Ureter (tissue), 1 donor: ENCODE results near the gene LAMA5. TPM values are rescaled to one million over a fixed set of nuclear protein-coding genes. Genes with fewer than 3 reads are reported as not detected.

Experiments used
- DNase-seq: peaks from one replicate; pipeline ENCODE4 v3.0.0-alpha.2; 2020; ENCODE audit warnings: low spot score
- total RNA-seq: library from RNA; stranded (reverse); gene quantifications from one replicate; pipeline ENCODE4 v1.2.4, GENCODE V29; 2023
- donor health status: DM: yes; HTN: yes; CAD: no.

The LAMA5 gene
- total RNA-seq, 1 donor from 2014 or later, result 433 TPM

DNA sequence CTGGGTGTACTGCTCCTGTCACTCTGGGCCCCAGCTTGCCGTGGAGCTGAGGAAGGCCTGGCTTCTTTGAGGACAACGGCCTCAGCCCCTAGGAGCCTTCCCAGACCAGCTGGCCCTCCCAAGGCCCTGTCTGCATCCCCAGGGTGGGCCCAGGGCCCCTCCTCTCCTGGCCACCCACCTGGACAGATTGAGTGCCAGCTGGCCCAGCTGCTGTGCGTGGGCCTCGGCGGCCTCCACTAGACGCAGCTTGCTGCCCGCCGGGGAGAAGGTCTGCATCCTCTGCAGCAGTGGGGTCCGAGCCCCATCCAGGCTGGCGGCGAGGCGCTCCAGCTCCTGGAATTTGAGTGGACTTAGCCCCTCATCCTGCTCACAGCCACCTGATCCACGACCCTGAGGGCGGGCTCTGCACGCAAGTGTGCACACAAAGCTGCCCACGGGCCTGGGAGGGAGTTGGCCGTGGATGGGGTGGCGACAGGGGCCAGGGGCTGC lies 49.9 kb downstream of the LAMA5 start:
- DNase-seq, result no peak

DNA sequence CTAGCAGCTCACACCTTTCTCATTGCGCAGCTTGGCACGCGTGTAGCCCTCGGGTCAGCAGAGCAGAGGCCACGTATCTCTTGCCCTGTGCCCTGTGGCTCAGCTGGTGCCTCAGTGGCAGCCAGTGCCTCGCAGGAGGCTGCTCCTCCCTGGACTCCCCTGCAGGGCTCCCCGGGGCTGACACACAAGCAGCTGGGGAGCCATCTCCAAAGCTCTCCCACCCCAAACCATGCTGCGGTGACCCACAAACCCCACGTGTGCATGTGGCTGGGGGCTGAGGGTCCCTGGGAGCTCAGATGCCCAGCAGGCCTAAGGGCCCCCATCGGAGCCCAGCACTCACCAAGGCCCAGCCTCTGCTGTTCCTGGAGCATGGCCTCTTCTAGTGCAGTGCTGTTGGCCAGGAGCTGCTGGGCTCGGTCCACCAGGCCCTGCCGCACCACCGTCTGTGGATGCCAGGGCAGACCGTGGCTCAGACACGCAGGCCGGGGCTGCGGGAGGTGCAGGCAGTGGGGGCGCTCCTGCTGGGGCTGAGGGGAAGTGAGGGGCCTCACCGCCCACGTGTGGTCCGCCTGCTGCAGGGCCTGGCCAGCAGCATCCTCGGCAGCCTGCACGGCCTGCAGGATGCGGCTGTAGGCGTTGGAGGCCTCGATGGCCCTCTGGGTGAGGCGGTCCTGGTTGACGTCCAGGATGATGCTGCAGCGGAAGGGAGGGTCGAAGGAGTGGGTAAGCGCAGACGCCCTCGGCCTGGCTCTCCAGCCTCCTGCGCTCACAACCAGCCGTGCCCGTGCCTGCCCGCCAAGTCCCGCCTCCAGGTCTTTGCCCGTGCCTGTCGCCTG lies 50.6 kb downstream of the LAMA5 start:
- peak; percentile 71 for DNase-seq

DNA sequence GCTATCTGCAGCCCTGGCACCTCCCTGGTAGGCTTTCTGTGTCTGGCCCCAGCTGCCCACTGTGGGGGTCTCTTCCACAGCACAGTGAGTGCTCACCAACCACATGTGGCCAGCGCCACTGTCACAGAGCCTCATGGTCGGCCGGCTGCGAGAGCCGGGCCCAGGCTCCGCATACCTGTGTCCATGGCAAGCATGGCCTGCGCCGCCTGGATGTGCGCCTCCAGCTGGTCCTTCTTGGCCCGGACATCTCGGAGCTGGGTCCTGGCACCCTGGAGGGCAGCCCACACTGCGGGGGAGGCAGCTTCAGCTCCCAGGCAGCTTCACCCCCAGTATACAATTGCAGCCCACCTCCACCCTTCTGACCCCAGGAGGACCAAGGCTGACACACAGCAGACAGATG lies 51.3 kb downstream of the LAMA5 start:
- DNase-seq, result no peak

DNA sequence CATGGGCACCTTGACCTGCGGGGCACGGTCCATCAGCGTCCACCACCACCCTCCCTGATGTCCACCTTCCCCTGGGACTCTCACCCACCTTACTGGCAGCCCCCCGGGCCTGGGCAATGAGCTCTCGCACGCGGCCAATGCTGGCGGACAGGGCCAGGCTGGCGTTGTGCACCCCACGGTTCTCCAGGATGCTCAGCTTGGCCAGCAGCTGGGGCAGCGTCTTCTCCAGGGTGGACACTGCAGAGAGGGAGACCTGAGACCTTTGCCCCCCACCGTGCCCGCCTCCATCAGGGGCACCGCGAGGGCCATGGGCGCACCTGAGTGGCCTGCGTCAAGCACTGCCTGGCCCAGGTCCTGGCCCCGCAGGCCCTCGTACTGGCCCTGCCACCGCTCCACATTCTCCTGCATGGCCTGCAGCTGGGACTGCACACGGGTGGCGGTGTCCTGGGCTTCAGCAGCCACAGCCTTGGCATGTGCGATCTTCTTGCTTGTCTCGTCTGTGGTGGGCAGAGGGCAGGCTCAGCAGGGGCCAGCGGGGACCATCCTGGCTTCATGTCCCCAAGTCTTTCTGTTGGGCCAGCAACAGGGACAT lies 52.3 kb downstream of the LAMA5 start:
- DNase-seq, result no peak

DNA sequence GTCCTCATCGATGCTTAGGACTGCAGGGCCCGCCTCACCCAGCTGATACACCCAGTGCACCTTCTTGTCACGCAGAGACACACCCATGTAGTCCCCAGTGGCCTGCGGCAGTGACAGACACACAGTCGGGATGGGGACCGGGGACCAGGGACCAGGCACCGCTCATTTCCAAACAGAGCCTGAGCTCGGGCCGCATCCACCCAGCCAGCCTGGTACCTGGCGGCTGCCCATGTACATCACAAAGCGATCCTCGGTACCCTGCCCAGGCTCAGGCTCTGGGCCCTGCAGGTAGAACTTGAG lies 52.8 kb downstream of the LAMA5 start:
- no peak for DNase-seq

DNA sequence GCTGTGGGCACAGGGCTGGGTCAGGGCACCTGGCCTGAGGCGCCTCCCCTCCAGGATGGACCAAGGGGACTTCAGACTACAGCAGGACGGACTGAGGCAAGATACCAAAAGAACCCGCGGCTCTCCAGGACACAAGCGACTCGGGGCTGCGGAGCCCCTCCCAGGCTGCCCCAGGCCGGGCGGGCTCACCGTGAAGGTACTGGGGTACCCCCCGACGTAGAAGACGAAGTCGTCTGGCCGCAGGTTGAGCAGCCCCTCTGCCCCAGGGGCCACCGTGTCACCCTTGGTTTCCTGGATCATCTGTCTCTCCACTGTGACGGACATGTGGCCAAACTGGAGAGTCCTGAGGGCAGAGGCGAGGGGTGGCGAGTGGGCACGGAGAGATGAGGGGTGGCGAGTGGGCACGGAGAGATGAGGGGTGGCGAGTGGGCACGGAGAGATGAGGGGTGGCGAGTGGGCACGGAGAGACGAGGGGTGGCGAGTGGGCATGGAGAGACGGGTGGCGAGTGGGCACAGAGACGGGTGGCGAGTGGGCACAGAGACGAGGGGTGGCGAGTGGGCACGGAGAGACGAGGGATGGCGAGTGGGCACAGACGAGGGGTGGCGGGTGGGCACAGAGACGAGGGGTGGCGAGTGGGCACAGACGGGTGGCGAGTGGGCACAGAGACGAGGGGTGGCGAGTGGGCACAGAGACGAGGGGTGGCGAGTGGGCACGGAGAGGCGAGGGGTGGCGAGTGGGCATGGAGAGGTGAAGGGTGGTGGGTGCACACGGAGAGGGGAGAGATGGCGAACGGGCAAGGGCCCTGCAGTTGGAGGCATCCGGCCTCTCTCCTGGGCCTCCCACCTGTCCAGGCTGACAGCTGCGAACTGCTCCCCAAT lies 53.4 kb downstream of the LAMA5 start:
- DNase-seq, result no peak

DNA sequence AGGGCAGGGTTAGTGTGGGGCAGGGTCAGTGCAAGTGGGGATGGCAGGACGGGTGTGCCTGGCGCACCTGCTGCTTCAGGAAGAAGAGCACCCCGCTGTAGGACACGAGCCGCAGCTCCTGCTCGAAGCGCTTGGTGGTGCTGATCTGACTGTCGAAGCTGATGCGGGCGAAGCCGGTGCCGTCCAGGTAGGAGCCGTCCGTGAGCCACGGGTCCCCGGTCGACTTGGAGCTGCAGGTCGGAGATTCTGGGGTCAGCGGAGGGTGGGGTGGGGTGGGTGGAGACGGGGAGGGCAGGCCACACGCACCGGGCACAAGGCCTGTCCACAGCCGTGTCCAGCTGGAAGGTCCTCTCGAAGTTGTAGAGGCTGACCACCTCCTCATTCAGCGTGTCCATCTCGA lies 54.1 kb downstream of the LAMA5 start:
- DNase-seq, result no peak

DNA sequence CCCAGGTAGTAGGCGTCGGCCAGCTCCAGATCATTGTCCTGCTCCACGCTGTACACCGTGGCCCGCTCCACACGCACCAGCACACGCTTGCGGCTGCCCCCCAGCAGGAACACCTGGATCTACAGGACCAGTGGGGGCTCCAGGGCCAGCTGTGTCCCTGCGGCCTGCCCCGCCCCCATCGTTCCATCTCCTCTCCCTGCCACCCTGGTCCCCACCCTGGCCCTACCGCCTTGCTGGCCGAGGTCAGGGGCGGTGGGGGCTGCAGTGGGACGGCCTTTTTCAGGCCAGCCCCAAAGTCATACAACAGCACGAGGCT lies 54.5 kb downstream of the LAMA5 start:
- DNase-seq, result no peak

DNA sequence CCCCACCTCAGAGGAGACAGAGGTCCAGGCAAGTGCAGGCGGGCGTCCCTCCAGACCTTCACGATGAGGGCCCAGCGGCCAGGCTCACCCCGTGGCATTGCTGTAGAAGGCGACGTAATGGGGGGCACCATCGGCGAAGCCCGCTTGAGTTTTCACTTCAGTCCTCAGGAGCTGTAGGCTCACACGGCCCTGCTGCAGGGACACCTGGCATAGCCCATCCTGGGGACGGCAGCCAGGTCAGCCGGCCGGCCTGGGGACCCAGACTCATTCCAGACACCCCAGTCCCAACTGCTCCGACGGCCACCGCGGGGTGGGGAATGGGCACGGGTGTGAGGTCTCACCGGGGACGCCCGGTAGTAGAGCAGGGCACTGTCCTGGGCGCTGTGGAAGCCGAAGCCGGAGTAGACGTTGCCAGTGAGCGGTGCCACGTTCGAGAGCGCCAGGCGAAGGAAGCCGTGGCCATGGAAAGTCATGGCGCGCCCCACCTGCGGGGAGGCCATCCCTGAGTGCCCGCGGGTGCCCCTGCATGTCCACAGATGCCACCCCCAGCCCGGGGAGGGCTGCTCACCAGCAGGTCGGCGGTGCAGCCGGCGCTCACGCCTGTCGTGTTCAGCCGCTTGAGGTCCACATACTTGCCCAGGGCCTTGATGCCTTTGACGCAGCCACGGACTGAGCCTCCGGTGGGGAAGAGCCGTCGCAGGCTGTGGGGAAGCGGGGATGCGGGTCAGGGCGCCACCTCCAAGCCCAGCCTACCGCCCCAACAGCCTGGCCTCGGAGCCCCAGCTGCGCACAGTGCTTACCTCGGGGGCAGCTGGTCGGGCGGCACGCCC lies 55.1 kb downstream of the LAMA5 start:
- no peak for DNase-seq

DNA sequence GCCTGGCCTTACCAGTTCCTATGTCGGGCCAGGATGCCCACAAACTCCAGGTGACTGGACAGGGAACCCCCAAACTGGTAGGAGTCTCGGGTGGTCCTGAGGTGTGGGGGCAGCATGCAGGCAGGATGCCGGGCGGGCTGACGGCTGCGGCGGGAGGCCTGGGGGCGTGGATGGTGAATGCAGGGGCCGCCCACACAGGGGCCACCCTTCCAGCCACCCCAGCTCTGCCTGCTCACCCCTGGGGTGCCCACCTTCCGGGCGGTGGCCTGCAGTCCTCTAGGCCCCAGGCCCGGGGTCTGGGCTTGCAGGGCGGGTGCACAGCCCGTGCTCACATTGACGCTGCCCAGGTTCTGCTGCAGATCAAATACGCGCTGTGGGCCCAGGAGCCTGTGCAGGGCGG lies 56.0 kb downstream of the LAMA5 start:
- DNase-seq, result no peak

DNA sequence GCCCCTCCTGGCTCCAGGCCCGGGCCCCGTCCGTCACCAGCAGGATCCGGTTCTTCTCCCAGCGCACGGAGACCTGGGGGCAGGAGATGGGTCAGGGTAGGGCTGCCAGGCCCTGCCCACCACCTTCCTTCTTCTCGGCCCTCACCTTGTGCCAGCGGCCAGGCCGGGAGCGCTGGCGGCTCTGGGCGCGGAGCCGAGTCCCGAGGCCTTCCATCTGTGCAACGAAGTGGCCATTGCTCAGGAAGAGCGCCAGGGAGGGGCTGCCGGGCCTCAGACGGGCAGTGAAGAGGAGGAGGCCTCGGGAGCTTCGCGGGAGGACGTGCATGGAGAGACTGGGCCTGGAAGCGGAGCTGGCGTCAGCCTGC lies 56.4 kb downstream of the LAMA5 start:
- DNase-seq, result no peak

DNA sequence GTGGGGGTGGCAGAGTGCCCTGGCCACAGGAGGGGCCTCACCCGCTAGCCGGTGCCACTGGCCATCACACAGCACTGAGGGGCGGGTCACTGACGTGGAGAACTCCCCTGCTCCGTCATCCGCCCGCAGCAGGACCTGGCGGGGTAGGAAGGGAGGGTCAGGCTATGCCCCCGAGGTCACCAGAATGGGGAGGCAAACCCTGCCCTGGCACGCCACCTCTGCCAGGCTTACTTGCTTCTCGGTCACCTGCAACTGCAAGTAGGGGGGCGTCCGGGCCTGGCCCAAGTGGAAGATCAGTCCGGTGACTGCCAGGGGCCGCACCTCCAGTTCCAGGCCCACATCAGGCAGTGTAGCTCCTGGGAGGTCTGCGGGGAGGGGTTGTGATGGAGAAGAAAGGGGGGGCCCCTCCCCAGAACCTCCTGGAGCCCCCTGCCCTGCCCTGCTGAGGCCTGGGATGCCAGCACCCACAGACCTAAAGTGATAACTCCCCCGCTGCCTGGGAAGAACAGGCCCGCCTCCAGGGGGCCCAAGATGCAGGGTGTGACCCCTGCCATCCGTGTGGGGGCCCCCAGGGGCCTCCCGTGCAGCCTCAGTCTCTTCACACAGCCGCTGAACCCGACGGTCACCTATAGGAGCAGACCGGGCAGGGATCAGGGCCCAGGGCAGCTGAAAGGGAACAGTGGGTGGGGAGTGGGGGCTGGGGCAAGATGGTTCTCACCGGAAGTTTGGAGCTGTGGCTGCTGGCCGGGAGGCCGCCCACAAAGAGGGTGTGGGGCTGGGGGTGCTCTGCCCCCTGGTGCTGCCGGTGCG lies 57.0 kb downstream of the LAMA5 start:
- DNase-seq, result no peak

DNA sequence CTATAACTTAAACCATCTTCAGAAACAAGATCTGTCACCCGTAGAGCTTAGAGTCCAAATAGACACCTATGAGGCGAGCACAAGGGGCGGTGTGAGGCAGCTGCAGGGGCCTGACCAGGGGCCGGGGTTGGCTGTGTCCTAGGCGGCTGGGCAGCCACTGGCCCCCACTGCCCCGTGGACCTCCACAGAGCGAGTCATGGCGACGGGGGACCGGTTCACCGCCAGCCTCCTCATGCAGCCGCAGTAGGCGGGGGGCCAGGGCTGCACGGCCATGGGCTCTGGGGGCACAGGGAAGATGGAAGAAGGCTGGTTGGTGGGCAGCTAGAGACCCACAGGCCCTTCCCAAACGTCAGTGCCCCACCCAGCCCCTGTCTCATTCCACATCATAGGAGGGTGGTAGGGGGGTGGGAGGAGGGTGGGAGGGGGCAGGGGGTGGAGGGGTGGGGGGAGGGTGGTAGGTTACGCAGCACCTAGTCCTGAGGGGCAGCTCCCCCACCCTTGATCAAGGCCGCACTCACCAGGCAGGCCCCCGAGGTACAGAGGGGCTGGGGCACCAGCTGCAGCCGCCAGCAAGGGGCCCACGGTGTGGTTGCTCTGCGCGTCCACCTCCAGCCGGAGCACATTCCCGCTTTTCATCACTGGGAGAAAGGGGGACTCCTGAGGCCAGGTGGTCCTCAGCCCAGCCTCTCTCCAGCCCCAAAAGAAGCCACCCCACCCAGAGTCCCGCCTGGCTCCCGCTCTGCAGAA lies 57.7 kb downstream of the LAMA5 start:
- DNase-seq, result no peak

DNA sequence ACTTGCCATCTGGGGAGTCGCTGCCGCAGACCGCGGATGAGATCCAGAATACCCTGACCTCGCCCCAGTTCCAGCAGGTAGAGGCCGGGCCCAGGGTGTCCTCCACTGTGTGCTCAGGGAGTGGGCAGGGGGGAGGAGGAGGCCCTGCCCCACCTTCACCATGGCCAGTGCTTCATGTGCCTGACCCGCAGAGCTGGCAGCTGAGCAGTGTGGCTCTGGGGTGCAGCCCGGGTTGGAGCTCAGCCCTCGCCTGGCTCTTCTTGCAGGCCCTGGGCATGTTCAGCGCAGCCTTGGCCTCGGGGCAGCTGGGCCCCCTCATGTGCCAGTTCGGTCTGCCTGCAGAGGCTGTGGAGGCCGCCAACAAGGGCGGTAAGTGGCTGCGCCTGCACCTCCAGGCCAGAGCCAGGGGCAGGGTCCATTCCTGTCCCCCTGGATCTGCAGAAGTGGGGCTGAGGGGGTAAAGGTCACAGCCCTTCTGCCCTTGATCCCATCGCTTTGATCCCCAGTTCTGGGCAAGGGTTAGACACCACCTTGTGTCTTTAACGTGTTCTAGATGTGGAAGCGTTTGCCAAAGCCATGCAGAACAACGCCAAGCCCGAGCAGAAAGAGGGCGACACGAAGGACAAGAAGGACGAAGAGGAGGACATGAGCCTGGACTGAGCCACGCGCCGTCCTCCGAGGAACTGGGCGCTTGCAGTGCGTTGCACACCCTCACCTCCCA lies 58.9 kb downstream of the LAMA5 start:
- DNase-seq, result no peak

DNA sequence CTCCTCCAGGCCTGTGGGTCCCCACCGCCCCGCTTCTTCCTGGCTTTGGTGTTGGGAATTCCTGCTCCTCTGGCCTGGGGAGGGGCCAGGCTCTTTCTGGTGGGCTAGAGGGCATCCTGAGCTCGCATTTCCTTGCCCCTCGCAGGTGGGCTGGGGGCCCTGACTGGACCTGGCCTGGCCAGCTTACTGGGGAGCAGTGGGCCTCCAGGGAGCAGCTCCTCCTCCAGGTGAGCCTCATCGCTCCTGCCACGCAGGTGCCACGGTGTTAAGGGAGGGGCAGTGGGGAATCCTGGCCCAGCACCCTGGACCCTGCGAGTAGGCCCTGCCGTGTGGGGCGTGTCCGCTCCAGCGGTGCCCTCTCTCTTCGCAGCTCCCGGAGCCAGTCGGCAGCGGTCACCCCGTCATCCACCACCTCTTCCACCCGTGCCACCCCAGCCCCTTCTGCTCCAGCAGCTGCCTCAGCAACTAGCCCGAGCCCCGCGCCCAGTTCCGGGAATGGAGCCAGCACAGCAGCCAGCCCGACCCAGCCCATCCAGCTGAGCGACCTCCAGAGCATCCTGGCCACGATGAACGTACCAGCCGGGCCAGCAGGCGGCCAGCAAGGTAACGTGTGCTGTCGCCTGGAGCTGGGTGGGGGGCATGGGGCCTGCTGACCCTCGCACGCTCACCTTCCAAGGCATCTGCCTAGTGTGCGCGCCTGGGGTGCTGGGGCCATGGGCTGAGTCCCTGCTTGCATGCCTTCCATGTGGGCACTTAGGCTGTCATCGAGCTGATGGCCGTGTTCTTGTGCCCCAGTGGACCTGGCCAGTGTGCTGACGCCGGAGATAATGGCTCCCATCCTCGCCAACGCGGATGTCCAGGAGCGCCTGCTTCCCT lies 59.6 kb downstream of the LAMA5 start:
- DNase-seq, result no peak

DNA sequence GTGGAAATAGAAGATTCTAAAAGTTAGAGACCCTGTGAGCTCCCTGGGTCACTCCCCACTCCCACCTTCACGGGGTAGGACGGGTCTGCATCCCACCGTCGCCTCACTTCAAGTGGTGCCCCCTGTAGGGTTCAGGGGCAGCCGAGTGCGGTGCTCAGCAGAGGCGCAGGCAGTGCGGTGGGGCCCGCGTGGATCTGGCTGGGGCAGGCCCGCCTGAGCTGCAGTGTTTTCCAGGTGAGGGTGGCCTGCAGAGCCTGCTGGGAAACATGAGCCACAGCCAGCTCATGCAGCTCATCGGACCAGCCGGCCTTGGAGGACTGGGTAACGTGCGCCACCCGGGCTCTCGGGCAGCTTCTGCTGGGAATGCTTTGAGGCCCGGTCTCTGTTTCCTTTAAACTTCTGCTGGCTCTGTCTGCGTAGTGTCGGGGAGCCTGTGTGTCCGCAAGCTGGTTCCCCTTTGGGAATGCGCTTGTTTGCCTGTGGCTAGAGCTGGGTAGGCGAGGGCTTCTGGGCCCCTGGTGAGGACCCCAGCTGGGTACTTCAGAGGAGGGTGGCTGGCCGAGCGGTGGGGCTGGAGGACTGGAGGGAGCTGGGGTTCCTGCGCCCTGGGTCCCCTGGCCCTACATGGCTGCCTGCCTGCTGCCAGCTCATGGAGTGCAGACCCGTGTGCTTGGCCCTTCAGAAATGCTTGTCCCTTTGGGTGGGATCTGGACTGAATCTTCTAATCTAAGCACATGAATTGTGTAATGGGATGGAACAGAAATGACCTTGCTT lies 60.5 kb downstream of the LAMA5 start:
- DNase-seq, result no peak

DNA sequence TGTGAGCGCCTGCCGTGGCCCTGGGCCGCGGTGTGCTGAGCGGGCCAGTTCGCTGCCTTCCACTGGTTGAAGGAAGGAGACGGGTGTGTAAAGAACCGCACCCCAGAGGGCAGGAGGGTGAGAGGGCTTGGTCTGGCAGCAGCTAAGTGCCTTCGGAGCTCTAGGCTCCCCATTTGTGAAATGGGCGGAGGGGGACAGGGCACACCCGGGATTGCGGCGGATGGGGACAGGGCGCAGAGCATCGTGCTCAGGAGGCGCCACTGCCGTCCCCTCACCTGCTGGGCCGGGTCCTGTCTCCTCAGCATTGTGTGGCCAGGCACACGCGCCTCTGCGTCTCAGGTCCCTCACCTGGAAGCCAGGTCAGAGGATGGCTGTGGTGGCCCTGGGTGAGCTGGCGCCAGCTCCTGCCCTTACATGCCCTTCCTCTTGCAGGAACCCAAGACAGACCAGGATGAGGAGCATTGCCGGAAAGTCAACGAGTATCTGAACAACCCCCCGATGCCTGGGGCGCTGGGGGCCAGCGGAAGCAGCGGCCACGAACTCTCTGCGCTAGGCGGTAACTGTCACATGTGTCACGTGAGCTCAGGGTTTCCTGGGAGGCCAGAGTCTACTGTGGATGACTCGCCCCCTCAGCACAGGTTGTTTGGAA lies 61.2 kb downstream of the LAMA5 start:
- no peak for DNase-seq
